ENCODE data around the gene MSRB1. TPM values are rescaled to one million over a fixed set of nuclear protein-coding genes. Genes with fewer than 3 reads are reported as not detected.

The MSRB1 gene
- total RNA-seq, 1 donor from 2014 or later, result 39.2 TPM

GRCh38 chr16:1980030-1980769 lies 37.2 kb upstream of the MSRB1 start:
- intact Hi-C loops (cut with DNase I), result no loop called here
- DNase-seq (ENCODE audit: low spot score), result no peak

GRCh38 chr16:1979271-1980029 lies 36.5 kb upstream of the MSRB1 start:
- intact Hi-C loops (cut with DNase I), result no loop called here
- DNase-seq (ENCODE audit: low spot score), result no peak

- intact Hi-C loops (cut with DNase I), result no loop called here
Measured at GRCh38 chr16:1978476-1979120, 35.6 kb upstream of the MSRB1 start.

GRCh38 chr16:1977875-1978268 lies 34.9 kb upstream of the MSRB1 start:
- intact Hi-C loops (cut with DNase I), result no loop called here

More at GRCh38 chr16:1978476-1979120, 35.6 kb upstream of the MSRB1 start:
- DNase-seq (ENCODE audit: low spot score), result no peak

GRCh38 chr16:1976951-1977874 lies 34.2 kb upstream of the MSRB1 start:
- intact Hi-C loops (cut with DNase I), result no loop called here
- no peak for DNase-seq (ENCODE audit: low spot score)

More at GRCh38 chr16:1977875-1978268, 34.9 kb upstream of the MSRB1 start:
- no peak for DNase-seq (ENCODE audit: low spot score)

- intact Hi-C loops (cut with DNase I), result no loop called here
- DNase-seq (ENCODE audit: low spot score), result no peak
Measured at GRCh38 chr16:1976216-1976520, 33.2 kb upstream of the MSRB1 start.

GRCh38 chr16:1975432-1976215 lies 32.6 kb upstream of the MSRB1 start:
- intact Hi-C loops (cut with DNase I), result no loop called here
- no peak for DNase-seq (ENCODE audit: low spot score)

- intact Hi-C loops (cut with DNase I), result no loop called here
- DNase-seq (ENCODE audit: low spot score), result no peak
Measured at GRCh38 chr16:1974157-1975070, 31.4 kb upstream of the MSRB1 start.

GRCh38 chr16:1973461-1974156 lies 30.6 kb upstream of the MSRB1 start:
- intact Hi-C loops (cut with DNase I), result no loop called here
- DNase-seq (ENCODE audit: low spot score), result no peak

- intact Hi-C loops (cut with DNase I), result no loop called here
- DNase-seq (ENCODE audit: low spot score), result no peak
Measured at GRCh38 chr16:1972490-1972877, 29.5 kb upstream of the MSRB1 start.

GRCh38 chr16:1971796-1972489 lies 28.9 kb upstream of the MSRB1 start, which contains the start of gene TBL3:
Gene TBL3 (plus strand): TSS chr16:1972053. CDS start chr16:1972165, 112 bp downstream.
- intact Hi-C loops (cut with DNase I), result no loop called here
- peak; percentile 96 for DNase-seq (ENCODE audit: low spot score)

GRCh38 chr16:1968146-1968953 lies 25.4 kb upstream of the MSRB1 start:
- intact Hi-C loops (cut with DNase I), result no loop called here

GRCh38 chr16:1966460-1966859 lies 23.5 kb upstream of the MSRB1 start, which contains the start of gene RNF151:
Gene RNF151 (plus strand): TSS chr16:1966856. CDS start chr16:1966882, 26 bp downstream.
- DNase-seq (ENCODE audit: low spot score), result no peak
- intact Hi-C loops (cut with DNase I), result no loop called here

More at GRCh38 chr16:1968146-1968953, 25.4 kb upstream of the MSRB1 start:
- DNase-seq (ENCODE audit: low spot score), result no peak

- intact Hi-C loops (cut with DNase I), result no loop called here
Measured at GRCh38 chr16:1965396-1966001, 22.5 kb upstream of the MSRB1 start.

More at GRCh38 chr16:1965396-1966001, 22.5 kb upstream of the MSRB1 start:
- DNase-seq (ENCODE audit: low spot score), result peak; percentile 71

Measured in cardiac septum (tissue), 1 donor.